Heart left ventricle (tissue), 16 donors: ENCODE results near the gene NUCB1. TPM values are rescaled to one million over a fixed set of nuclear protein-coding genes. Genes with fewer than 3 reads are reported as not detected.
A peak's percentile ranks its signal among the peaks of the same experiment; 100 is the strongest.
"Not testable (repeated sequence)": the region's sequence is repeated elsewhere in the genome, so short reads cannot be mapped to it uniquely, and the experiment has no call there.

Experiments used
- ATAC-seq, 4 donors: fragments of 200-7000 bp; cut with Tn5 transposase; one replicate each; pipeline ENCODE4 v1.9.1; 2020 to 2022; ENCODE audit warnings: moderate library complexity in 4 of 4, mild to moderate bottlenecking in 3 of 4, moderate number of reproducible peaks in 1 of 4
- DNase-seq, 5 donors: peaks; one replicate each; pipeline ENCODE4 v3.0.0-alpha.2; 2020
- H3K27ac ChIP-seq, 12 donors: fragments of 200-600 bp; sonication (generic) in 4 of 12; one replicate each; pipeline versions ENCODE4 v1.5.0 to v1.8.0; 2016 to 2022; ENCODE audit warnings: mild to moderate bottlenecking in 2 of 12
- H3K27me3 ChIP-seq, 9 donors: fragments of 200-600 bp; sonication (generic) in 2 of 9; one replicate each; pipeline versions ENCODE4 v1.5.1 to v1.8.0; 2016 to 2022; ENCODE audit warnings: mild to moderate bottlenecking in 3 of 9
- H3K36me3 ChIP-seq, 9 donors: fragments of 200-600 bp; sonication (generic) in 2 of 9; one replicate each; pipeline versions ENCODE4 v1.5.0 to v1.8.0; 2018 to 2022; ENCODE audit warnings: mild to moderate bottlenecking in 2 of 9
- H3K4me1 ChIP-seq, 12 donors: fragments of 200-600 bp; sonication (generic) in 4 of 12; one replicate each; pipeline versions ENCODE4 v1.5.0 to v1.8.0; 2016 to 2022; ENCODE audit warnings: mild to moderate bottlenecking in 3 of 12
- H3K4me3 ChIP-seq, 12 donors: fragments of 200-600 bp; sonication (generic) in 4 of 12; one replicate each; pipeline versions ENCODE4 v1.5.0 to v1.8.0; 2017 to 2022; ENCODE audit warnings: mild to moderate bottlenecking in 9 of 12, moderate library complexity in 4 of 12
- H3K9me3 ChIP-seq, 12 donors: fragments of 200-600 bp; sonication (generic) in 4 of 12; one replicate each; pipeline versions ENCODE4 v1.5.0 to v1.8.0; 2016 to 2022; ENCODE audit warnings: mild to moderate bottlenecking in 1 of 12
- POLR2A ChIP-seq, 2 donors: fragments of 450-650 bp; IDR thresholded peaks; one replicate each; pipeline ENCODE4 v1.6.1; 2017; ENCODE audit warnings: antibody characterized with exemption in 2 of 2, mild to moderate bottlenecking in 2 of 2, moderate library complexity in 2 of 2
- WGBS, 4 donors: extraction: QIAGEN DNeasy Blood & Tissue Kit in 2 of 4; methylation state at CpG; one replicate each; pipeline versions ENCODE4 v1.1.5 to v1.1.7; 2013 to 2018; 5-methylcytosine and 5-hydroxymethylcytosine counted together
- intact Hi-C, 10 donors: fragments of 100-400 bp; cut with DNase I; formaldehyde crosslinking; loops; one replicate each; pipeline versions ENCODE4 v1.11.1 to v1.14.2; 2022
- polyA plus RNA-seq, 2 donors: library from polyadenylated mRNA; stranded (reverse); fragments of 200-250 nt; gene quantifications; one replicate each; pipeline ENCODE4 v1.2.3, GENCODE V29; 2013
- total RNA-seq, 9 donors: library from RNA; depleted of rRNA in 2 of 9; stranded (reverse); fragments of >200 nt in 2 of 9; fragmentation: NEBNext Ultra II Directional in 3 of 9; extraction: Animal tissue kit (Norgen Biotek cat#: 25700) in 3 of 9; gene quantifications; one replicate each; pipeline versions ENCODE4 v1.1.0 to v1.2.4, GENCODE V29; 2016 to 2023
- TF ChIP-seq, protein P1 (sequence below), 12 donors: fragments of 200-600 bp; sonication (generic) in 4 of 12; IDR thresholded peaks; one replicate each; pipeline versions ENCODE4 v1.5.0 to v1.8.0; 2018 to 2022; ENCODE audit warnings: antibody characterized with exemption in 12 of 12, mild to moderate bottlenecking in 5 of 12
- donor health status: ischemic (EF 13 %, LVEDD 7.1; RV severe dilation, severe dysfunction).
- donor health status: healthy with polysubstance abuse.
- donor health status: DM: no; HTN: yes; CAD: no.
- donor health status: DM: no; HTN: no; CAD: no.
- donor health status: ischemic (EF 25% LVEDD 6.9; RV normal size, moderate dysfunction).
- donor health status: ischemic (EF 25% LVEDD 5.7; RV mildly dilated, moderate dysfunction).
- donor health status: healthy.
- donor health status: DM: yes; HTN: yes; CAD: no.
- donor health status: ischemic (EF 35%, LVEDD 5.7; RV mildly dilated, moderate dysfunction).
- donor health status: nonischemic (EF 11% LVEDD 7.7; RV severe dilation, severe dysfunction).
- donor health status: DM: yes; HTN: yes; CAD: no.
- donor health status: PGD.
- donor health status: ischemic (EF 29% LVEDD 5.4; RV normal size, mild dysfunction).
- donor health status: nonischemic (EF 23%, LVEDD 6.1; RV moderate dilation, normal function).

NUCB1 gene
- total and polyA plus RNA-seq, 11 donors: 179 to 428 (median 286) TPM

DNA sequence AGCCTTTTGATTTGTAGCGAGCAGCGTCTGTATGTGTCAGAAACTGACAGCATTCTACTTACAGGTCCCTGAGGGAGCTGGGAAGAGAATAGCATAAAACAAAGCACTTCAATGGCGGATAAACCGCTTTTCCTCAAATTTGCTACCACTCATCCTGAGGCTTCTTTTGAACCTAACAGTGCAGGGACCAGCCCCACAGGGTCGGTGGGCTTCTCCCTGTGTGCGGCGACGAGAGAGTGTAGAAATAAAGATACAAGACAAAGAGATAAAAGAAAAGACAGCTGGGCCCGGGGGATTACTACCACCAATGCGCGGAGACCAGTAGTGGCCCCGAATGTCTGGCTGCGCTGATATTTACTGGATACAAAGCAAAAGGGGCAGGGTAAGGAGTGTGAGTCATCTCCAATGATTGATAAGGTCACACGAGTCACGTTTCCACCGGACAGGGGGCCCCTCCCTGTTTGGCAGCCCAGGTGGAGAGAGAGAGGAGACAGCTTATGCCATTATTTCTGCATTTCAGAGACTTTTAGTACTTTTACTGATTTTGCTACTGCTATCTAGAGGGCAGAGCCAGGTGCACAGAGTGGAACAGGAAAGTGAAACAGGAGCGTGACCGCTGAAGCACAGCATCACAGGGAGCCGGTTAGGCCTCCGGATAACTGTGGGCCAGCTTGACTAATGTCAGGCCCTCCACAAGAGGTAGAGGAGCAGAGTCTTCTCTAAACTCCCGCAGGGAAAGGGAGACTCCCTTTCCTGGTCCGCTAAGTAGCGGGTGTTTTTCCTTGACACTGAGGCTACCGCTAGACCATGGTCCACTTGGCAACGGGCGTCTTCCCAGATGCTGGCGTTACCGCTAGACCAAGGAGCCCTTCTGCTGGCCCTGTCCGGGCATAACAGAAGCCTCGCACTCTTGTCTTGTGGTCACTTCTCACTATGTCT is 23.8 kb upstream of the NUCB1 start:
- intact Hi-C loops: loop anchor here in 3 of 10 donors (5.0 to 10.0 kb wide), 3 partner anchors 81 to 278 kb away; partner anchors contain the start of genes FTL (in 1 of the 3), HRC (in 1 of the 3) and TRPM4 (in 1 of the 3)
- H3K4me1 ChIP-seq: peaks cover 11 to 74% (median 45%) of the 10 kb centered on the region in 12 donors
- ATAC-seq: not testable (repeated sequence)

DNA sequence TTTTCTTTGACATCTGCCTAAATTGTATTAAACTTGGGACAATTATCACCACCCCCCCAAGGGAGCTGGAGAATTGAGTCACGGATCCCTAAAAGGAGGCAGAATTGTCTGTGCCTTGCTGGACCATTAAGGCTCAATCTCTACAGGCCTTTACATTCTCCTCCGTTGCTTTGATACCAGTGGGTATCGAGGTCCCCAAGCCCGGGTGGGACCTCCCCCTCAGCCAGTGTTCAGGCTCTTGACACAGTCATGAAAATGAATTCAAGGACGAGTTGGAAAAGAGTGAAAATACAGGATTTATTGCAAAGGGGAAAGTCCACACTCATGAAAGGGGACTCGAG is 22.3 kb upstream of the NUCB1 start:
- no peak for ATAC-seq

More for the DNA sequence above, 23.8 kb upstream of the NUCB1 start:
- Histone ChIP-seq H3K4me3 (peak overlapping the region; percentile 75 to 99 (median 89)), H3K27ac (peak overlapping the region; percentile 98 to 100 (median 100)), H3K36me3 (peaks cover 0 to 62% (median 49%) of the 10 kb centered on the region in 9 donors)
- peak in 1 of 5 donors; percentile 70 for DNase-seq
- not testable (repeated sequence) for H3K9me3 ChIP-seq, H3K27me3 ChIP-seq
- WGBS, 4 donors: 40 to 54% (median 47%) methylated on average over 30 of the region's 30 CpGs
- TF ChIP-seq POLR2A (IDR thresholded peaks at IDR 0.05): peak in 1 of 2 donors; percentile 35

DNA sequence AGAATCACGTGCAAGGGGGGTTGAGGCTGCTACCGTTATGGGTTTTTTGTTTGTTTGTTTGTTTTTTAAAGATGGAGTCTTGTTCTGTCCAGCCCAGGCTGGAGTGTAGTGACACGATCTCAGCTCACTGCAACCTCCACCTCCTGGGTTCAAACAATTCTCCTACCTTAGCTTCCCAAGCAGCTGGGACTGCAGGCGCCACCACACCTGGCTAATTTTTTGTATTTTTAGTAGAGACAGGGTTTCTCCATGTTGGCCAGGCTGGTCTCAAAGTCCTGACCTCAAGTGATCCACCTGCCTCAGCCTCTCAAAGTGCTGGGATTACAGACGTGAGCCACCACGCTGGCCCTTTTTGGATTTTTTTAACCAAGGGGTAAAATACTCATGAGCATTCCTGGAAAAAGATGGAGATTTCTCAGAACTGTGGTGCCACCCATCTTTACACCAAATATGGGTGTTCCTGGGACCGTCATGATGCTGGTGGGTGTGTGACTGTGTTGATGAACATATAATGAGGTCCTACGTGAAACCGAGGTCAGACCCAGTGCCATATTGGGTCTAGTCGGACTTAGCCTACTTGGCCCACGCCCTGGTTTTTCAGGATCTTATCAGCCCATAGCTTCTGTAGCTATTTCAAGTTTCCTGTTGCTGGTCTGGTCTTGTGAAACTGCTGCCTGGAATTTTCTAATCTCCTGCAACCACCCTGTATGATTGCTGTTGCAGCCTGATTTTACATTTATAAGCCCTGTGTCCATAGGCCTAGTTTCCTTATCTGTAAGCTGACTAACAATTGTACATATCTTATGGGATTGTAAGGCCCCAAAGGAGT is 21.7 kb upstream of the NUCB1 start:
- WGBS, 4 donors: 46 to 51% (median 48%) methylated on average over 11 of the region's 11 CpGs
- Histone ChIP-seq H3K4me1 (peaks cover 11 to 70% (median 44%) of the 10 kb centered on the region in 12 donors), H3K27ac (peak overlapping the region; percentile 39 to 100 (median 98)), H3K4me3 (no peak overlapping the region), H3K36me3 (peaks cover 0 to 58% (median 47%) of the 10 kb centered on the region in 9 donors), H3K9me3 (no peaks in the 10 kb centered on the region), H3K27me3 (no peaks in the 10 kb centered on the region)
- intact Hi-C loops: loop anchor here in 3 of 10 donors (5.0 to 10.0 kb wide), 3 partner anchors 79 to 276 kb away; partner anchors contain the start of genes FTL (in 1 of the 3), HRC (in 1 of the 3) and TRPM4 (in 1 of the 3)
- ATAC-seq: peak; percentile 48 to 75 (median 66)
- peak in 4 of 5 donors; percentile 68 to 84 (median 74) for DNase-seq
- peak in 1 of 2 donors; percentile 23 for TF ChIP-seq POLR2A (IDR thresholded peaks at IDR 0.05)
- TF ChIP-seq, protein P1, sequence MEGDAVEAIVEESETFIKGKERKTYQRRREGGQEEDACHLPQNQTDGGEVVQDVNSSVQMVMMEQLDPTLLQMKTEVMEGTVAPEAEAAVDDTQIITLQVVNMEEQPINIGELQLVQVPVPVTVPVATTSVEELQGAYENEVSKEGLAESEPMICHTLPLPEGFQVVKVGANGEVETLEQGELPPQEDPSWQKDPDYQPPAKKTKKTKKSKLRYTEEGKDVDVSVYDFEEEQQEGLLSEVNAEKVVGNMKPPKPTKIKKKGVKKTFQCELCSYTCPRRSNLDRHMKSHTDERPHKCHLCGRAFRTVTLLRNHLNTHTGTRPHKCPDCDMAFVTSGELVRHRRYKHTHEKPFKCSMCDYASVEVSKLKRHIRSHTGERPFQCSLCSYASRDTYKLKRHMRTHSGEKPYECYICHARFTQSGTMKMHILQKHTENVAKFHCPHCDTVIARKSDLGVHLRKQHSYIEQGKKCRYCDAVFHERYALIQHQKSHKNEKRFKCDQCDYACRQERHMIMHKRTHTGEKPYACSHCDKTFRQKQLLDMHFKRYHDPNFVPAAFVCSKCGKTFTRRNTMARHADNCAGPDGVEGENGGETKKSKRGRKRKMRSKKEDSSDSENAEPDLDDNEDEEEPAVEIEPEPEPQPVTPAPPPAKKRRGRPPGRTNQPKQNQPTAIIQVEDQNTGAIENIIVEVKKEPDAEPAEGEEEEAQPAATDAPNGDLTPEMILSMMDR (IDR thresholded peaks at IDR 0.05): no peak

More for the DNA sequence above, 22.3 kb upstream of the NUCB1 start:
- intact Hi-C loops: loop anchor here in 3 of 10 donors (5.0 to 10.0 kb wide), 3 partner anchors 79 to 277 kb away; partner anchors contain the start of genes FTL (in 1 of the 3), HRC (in 1 of the 3) and TRPM4 (in 1 of the 3)
- WGBS, 4 donors: 82 to 88% (median 85%) methylated on average over 6 of the region's 6 CpGs
- no peak for DNase-seq
- TF ChIP-seq, protein P1 (IDR thresholded peaks at IDR 0.05): no peak
- Histone ChIP-seq H3K27ac (peak overlapping the region; percentile 39 to 100 (median 98)), H3K36me3 (peaks cover 0 to 62% (median 49%) of the 10 kb centered on the region in 9 donors), H3K4me1 (peaks cover 11 to 74% (median 45%) of the 10 kb centered on the region in 12 donors), H3K4me3 (no peak overlapping the region), H3K27me3 (no peaks in the 10 kb centered on the region), H3K9me3 (no peaks in the 10 kb centered on the region)

DNA sequence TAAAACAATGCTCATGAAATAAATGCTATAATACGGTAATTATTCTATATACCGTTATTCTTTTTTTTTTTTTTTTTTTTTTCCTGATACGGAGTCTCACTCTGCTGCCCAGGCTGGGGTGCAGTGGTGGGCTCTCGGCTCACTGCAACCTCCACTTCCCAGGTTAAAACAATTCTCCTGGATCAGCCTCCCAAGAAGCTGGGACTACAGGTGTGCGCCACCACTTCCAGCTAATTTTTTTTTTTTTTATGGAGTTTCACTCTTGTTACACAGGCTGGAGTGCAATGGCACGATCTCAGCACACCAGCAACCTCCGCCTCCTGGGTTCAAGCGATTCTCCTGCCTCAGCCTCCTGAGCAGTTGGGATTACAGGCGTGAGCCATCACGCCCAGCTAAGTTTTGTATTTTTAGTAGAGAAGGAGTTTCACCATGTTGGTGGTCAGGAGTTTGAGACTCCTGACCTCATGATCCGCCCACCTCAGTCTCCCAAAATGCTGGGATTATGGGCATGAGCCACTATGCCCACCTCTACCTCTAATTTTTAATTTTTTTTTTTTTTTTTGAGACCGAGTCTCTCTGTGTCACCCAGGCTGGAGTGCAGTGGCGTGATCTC is 21.0 kb upstream of the NUCB1 start:
- DNase-seq (no peak), ATAC-seq (no peak)
- Histone ChIP-seq H3K27me3 (no peaks in the 10 kb centered on the region), H3K9me3 (no peaks in the 10 kb centered on the region), H3K27ac (peak overlapping the region; percentile 6 to 100 (median 98)), H3K4me1 (peaks cover 11 to 62% (median 40%) of the 10 kb centered on the region in 12 donors), H3K4me3 (no peak overlapping the region), H3K36me3 (peaks cover 0 to 51% (median 40%) of the 10 kb centered on the region in 9 donors)
- TF ChIP-seq, protein P1 (IDR thresholded peaks at IDR 0.05): no peak
- no peak for TF ChIP-seq POLR2A (IDR thresholded peaks at IDR 0.05)
- 75 to 85% (median 83%) methylated on average over 13 of the region's 13 CpGs for WGBS, 4 donors
- intact Hi-C loops: loop anchor here in 3 of 10 donors (5.0 to 10.0 kb wide), 3 partner anchors 78 to 276 kb away; partner anchors contain the start of genes FTL (in 1 of the 3), HRC (in 1 of the 3) and TRPM4 (in 1 of the 3)

DNA sequence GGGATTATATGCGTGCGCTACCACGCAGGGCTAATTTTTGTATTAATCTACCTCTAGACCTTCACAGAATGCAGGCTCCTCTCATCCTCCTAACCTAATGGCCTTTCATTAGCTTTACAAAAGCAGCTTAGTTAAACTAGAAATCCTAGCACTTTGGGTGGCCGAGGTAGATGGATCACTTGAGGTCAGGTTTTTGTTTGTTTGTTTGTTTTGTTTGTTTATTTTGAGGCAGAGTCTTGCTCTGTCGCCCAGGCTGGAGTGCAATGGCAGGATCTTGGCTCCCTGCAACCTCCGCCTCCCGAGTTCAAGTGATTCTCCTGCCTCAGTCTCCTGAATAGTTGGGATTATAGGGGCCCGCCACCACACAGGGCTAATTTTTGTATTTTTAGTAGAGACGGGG is 20.4 kb upstream of the NUCB1 start:
- not testable (repeated sequence) for H3K27me3 ChIP-seq, ATAC-seq, H3K9me3 ChIP-seq, H3K4me3 ChIP-seq, DNase-seq
- WGBS, 4 donors: 93 to 96% (median 94%) methylated on average over 9 of the region's 9 CpGs
- intact Hi-C loops: loop anchor here in 3 of 10 donors (5.0 to 10.0 kb wide), 3 partner anchors 78 to 275 kb away; partner anchors contain the start of genes FTL (in 1 of the 3), HRC (in 1 of the 3) and TRPM4 (in 1 of the 3)
- H3K4me1 ChIP-seq: peaks cover 11 to 57% (median 38%) of the 10 kb centered on the region in 12 donors
- peaks cover 0 to 45% (median 34%) of the 10 kb centered on the region in 9 donors for H3K36me3 ChIP-seq
- H3K27ac ChIP-seq: peak overlapping the region in 10 of 12 donors; percentile 39 to 100 (median 100)
